Immature natural killer cell (primary cell): ENCODE data around the gene WDR46. TPM values are rescaled to one million over a fixed set of nuclear protein-coding genes. Genes with fewer than 3 reads are reported as not detected.
"Not testable (repeated sequence)": the region's sequence is repeated elsewhere in the genome, so short reads cannot be mapped to it uniquely, and the experiment has no call there.

ENCODE experiments used
- DNase-seq, 3 donors: peaks; one replicate each; pipeline ENCODE4 v3.0.0; 2022; ENCODE audit warnings: mixed read lengths in 1 of 3
- H3K27ac Mint-ChIP-seq, 6 donors: one replicate each; pipeline ENCODE4 v1.8.0; 2020; ENCODE audit warnings: mixed read lengths in 6 of 6, mild to moderate bottlenecking in 5 of 6, inconsistent platforms in 4 of 6, moderate library complexity in 3 of 6
- H3K27me3 Mint-ChIP-seq, 3 donors: one replicate each; pipeline ENCODE4 v1.8.0; 2020 to 2021; ENCODE audit warnings: low read depth in 3 of 3, mild to moderate bottlenecking in 3 of 3, mixed read lengths in 3 of 3, moderate library complexity in 3 of 3, inconsistent platforms in 1 of 3
- H3K36me3 Mint-ChIP-seq, 3 donors: one replicate each; pipeline ENCODE4 v1.8.0; 2020; ENCODE audit warnings: mixed read lengths in 3 of 3, inconsistent platforms in 2 of 3, mild to moderate bottlenecking in 2 of 3
- H3K4me1 Mint-ChIP-seq, 2 donors: one replicate each; pipeline ENCODE4 v1.8.0; 2020; ENCODE audit warnings: inconsistent platforms in 2 of 2, mild to moderate bottlenecking in 2 of 2, mixed read lengths in 2 of 2, moderate library complexity in 1 of 2
- H3K4me3 Mint-ChIP-seq, 5 donors: one replicate each; pipeline ENCODE4 v1.8.0; 2020; ENCODE audit warnings: mild to moderate bottlenecking in 5 of 5, mixed read lengths in 5 of 5, inconsistent platforms in 3 of 5, moderate library complexity in 3 of 5
- H3K9me3 Mint-ChIP-seq, 6 donors: one replicate each; pipeline ENCODE4 v1.8.0; 2020; ENCODE audit warnings: mild to moderate bottlenecking in 6 of 6, mixed read lengths in 6 of 6, inconsistent platforms in 4 of 6, moderate library complexity in 3 of 6
- polyA plus RNA-seq, 3 donors: library from polyadenylated mRNA; unstranded; fragments of 300-500 nt; fragmentation: Illumina TruSeq; gene quantifications; one replicate each; pipeline ENCODE4 v1.2.3, GENCODE V29; 2021

WDR46 gene
- polyA plus RNA-seq, 3 donors from 2014 or later: 59.4 to 81.6 (median 74.3) TPM

- peaks cover 0 to 5% (median 2%) of the 10 kb centered on the region in 3 donors for H3K27me3 Mint-ChIP-seq
- no peaks in the 10 kb centered on the region for H3K9me3 Mint-ChIP-seq
- H3K4me3 Mint-ChIP-seq: peak overlapping the region; percentile 97 to 99 (median 98)
- H3K36me3 Mint-ChIP-seq: peaks cover 8 to 38% (median 13%) of the 10 kb centered on the region in 3 donors
- H3K27ac Mint-ChIP-seq: peak overlapping the region in 5 of 6 donors; percentile 51 to 97 (median 87)
- DNase-seq: no peak
- H3K4me1 Mint-ChIP-seq: peaks cover 49 to 50% of the 10 kb centered on the region in 2 donors
Measured at GRCh38 chr6:33290459-33290858, 1.4 kb upstream of the WDR46 start.

GRCh38 chr6:33289784-33290315, 811 bp upstream of the WDR46 start:
- no peak for DNase-seq
- Mint-ChIP-seq H3K36me3 (peaks cover 8 to 38% (median 13%) of the 10 kb centered on the region in 3 donors), H3K27ac (peak overlapping the region; percentile 87 to 97 (median 94)), H3K4me3 (peak overlapping the region; percentile 97 to 99 (median 98)), H3K4me1 (peaks cover 49 to 50% of the 10 kb centered on the region in 2 donors), H3K9me3 (no peaks in the 10 kb centered on the region), H3K27me3 (peaks cover 0 to 5% (median 2%) of the 10 kb centered on the region in 3 donors)

GRCh38 chr6:33288141-33288920, 708 bp downstream of the WDR46 start:
- Mint-ChIP-seq H3K27me3 (peaks cover 0 to 5% (median 2%) of the 10 kb centered on the region in 3 donors), H3K4me1 (peaks cover 50% of the 10 kb centered on the region in 2 donors)

GRCh38 chr6:33286946-33287914, 1.8 kb downstream of the WDR46 start:
- Mint-ChIP-seq H3K4me3 (peak overlapping the region; percentile 50 to 99 (median 98)), H3K9me3 (no peaks in the 10 kb centered on the region), H3K27ac (peak overlapping the region in 3 of 6 donors; percentile 3 to 74 (median 53)), H3K27me3 (peaks cover 0 to 5% (median 2%) of the 10 kb centered on the region in 3 donors), H3K4me1 (peaks cover 50% of the 10 kb centered on the region in 2 donors), H3K36me3 (peaks cover 4 to 33% (median 9%) of the 10 kb centered on the region in 3 donors)
- DNase-seq: no peak

More at GRCh38 chr6:33288141-33288920, 708 bp downstream of the WDR46 start:
- Mint-ChIP-seq H3K4me3 (peak overlapping the region; percentile 97 to 99 (median 98)), H3K9me3 (no peaks in the 10 kb centered on the region), H3K36me3 (peaks cover 7 to 37% (median 9%) of the 10 kb centered on the region in 3 donors), H3K27ac (peak overlapping the region; percentile 87 to 97 (median 94))
- DNase-seq: no peak

- Mint-ChIP-seq H3K36me3 (peaks cover 4 to 23% (median 14%) of the 10 kb centered on the region in 3 donors), H3K4me1 (peaks cover 37 to 43% of the 10 kb centered on the region in 2 donors)
- H3K9me3 Mint-ChIP-seq, H3K4me3 Mint-ChIP-seq, H3K27ac Mint-ChIP-seq, DNase-seq, H3K27me3 Mint-ChIP-seq: not testable (repeated sequence)
Measured at GRCh38 chr6:33285214-33285613, 3.8 kb downstream of the WDR46 start.

GRCh38 chr6:33280539-33280938, 8.5 kb downstream of the WDR46 start:
- peak overlapping the region in 5 of 6 donors; percentile 18 to 53 (median 35) for H3K27ac Mint-ChIP-seq
- H3K4me1 Mint-ChIP-seq: peaks cover 35% of the 10 kb centered on the region in 2 donors
- no peaks in the 10 kb centered on the region for H3K9me3 Mint-ChIP-seq
- H3K36me3 Mint-ChIP-seq: peaks cover 4 to 18% (median 5%) of the 10 kb centered on the region in 3 donors
- no peak overlapping the region for H3K4me3 Mint-ChIP-seq
- no peak for DNase-seq
- peaks cover 2 to 11% (median 7%) of the 10 kb centered on the region in 3 donors for H3K27me3 Mint-ChIP-seq

- DNase-seq: no peak
- H3K4me1 Mint-ChIP-seq: peaks cover 35 to 39% of the 10 kb centered on the region in 2 donors
- peaks cover 4 to 22% (median 5%) of the 10 kb centered on the region in 3 donors for H3K36me3 Mint-ChIP-seq
- H3K27ac Mint-ChIP-seq: peak overlapping the region in 5 of 6 donors; percentile 18 to 79 (median 40)
- H3K27me3 Mint-ChIP-seq: peaks cover 2 to 11% (median 7%) of the 10 kb centered on the region in 3 donors
- no peaks in the 10 kb centered on the region for H3K9me3 Mint-ChIP-seq
- H3K4me3 Mint-ChIP-seq: no peak overlapping the region
Measured at GRCh38 chr6:33279971-33280511, 9.0 kb downstream of the WDR46 start.

GRCh38 chr6:33279257-33279695, 9.8 kb downstream of the WDR46 start:
- no peak for DNase-seq
- Mint-ChIP-seq H3K36me3 (peaks cover 10 to 28% (median 12%) of the 10 kb centered on the region in 3 donors), H3K4me1 (peaks cover 42 to 47% of the 10 kb centered on the region in 2 donors), H3K4me3 (peak overlapping the region in 3 of 5 donors; percentile 35 to 92 (median 91)), H3K9me3 (no peaks in the 10 kb centered on the region), H3K27ac (peak overlapping the region; percentile 38 to 96 (median 74)), H3K27me3 (peaks cover 2 to 11% (median 7%) of the 10 kb centered on the region in 3 donors)

- Mint-ChIP-seq H3K9me3 (no peaks in the 10 kb centered on the region), H3K4me3 (peak overlapping the region; percentile 35 to 92 (median 90)), H3K27me3 (peaks cover 2 to 11% (median 7%) of the 10 kb centered on the region in 3 donors), H3K36me3 (peaks cover 12 to 27% (median 12%) of the 10 kb centered on the region in 3 donors), H3K4me1 (peaks cover 43 to 51% of the 10 kb centered on the region in 2 donors), H3K27ac (peak overlapping the region; percentile 35 to 96 (median 94))
- no peak for DNase-seq
Measured at GRCh38 chr6:33278810-33279209, 10.2 kb downstream of the WDR46 start.

GRCh38 chr6:33278392-33278741, 10.7 kb downstream of the WDR46 start:
- peaks cover 44 to 55% of the 10 kb centered on the region in 2 donors for H3K4me1 Mint-ChIP-seq
- peaks cover 12 to 30% (median 13%) of the 10 kb centered on the region in 3 donors for H3K36me3 Mint-ChIP-seq
- H3K9me3 Mint-ChIP-seq: no peaks in the 10 kb centered on the region
- peak overlapping the region; percentile 89 to 92 (median 91) for H3K4me3 Mint-ChIP-seq
- no peak for DNase-seq
- H3K27ac Mint-ChIP-seq: peak overlapping the region; percentile 35 to 96 (median 94)
- H3K27me3 Mint-ChIP-seq: peaks cover 2 to 11% (median 7%) of the 10 kb centered on the region in 3 donors

GRCh38 chr6:33277663-33278391, 11.2 kb downstream of the WDR46 start:
- Mint-ChIP-seq H3K4me3 (peak overlapping the region; percentile 89 to 92 (median 91)), H3K27ac (peak overlapping the region; percentile 91 to 96 (median 94)), H3K27me3 (peaks cover 2 to 11% (median 7%) of the 10 kb centered on the region in 3 donors), H3K9me3 (no peaks in the 10 kb centered on the region), H3K36me3 (peaks cover 12 to 33% (median 16%) of the 10 kb centered on the region in 3 donors), H3K4me1 (peaks cover 50 to 60% of the 10 kb centered on the region in 2 donors)
- peak in 2 of 3 donors; percentile 35 to 40 for DNase-seq
